Esophagus squamous epithelium (tissue), 5 donors: ENCODE data around the gene IL26. TPM values are rescaled to one million over a fixed set of nuclear protein-coding genes. Genes with fewer than 3 reads are reported as not detected.

Source experiments
- DNase-seq: peaks from one replicate; lab custom pipeline; 2025; lab: John Stamatoyannopoulos, UW
- H3K27ac ChIP-seq, 4 donors: fragments of 200-600 bp; sonication (generic); one replicate each; pipeline ENCODE4 v1.5.1; 2016 to 2019; ENCODE audit warnings: mild to moderate bottlenecking in 1 of 4
- H3K27me3 ChIP-seq, 4 donors: fragments of 200-600 bp; sonication (generic); 1 replicate in 3 of 4; 2 replicates in 1 of 4; pipeline versions ENCODE4 v1.5.1 to v1.6.0; 2017 to 2021; ENCODE audit warnings: antibody characterized with exemption in 1 of 4
- H3K36me3 ChIP-seq, 3 donors: fragments of 200-600 bp; sonication (generic); one replicate each; pipeline ENCODE4 v1.5.1; 2016 to 2019
- H3K4me1 ChIP-seq, 3 donors: fragments of 200-600 bp; sonication (generic); one replicate each; pipeline ENCODE4 v1.5.1; 2017 to 2019
- H3K4me3 ChIP-seq, 4 donors: fragments of 200-600 bp; sonication (generic); 1 replicate in 3 of 4; 2 replicates in 1 of 4; pipeline ENCODE4 v1.5.1; 2016 to 2019; ENCODE audit warnings: mild to moderate bottlenecking in 2 of 4, moderate library complexity in 1 of 4
- H3K9me3 ChIP-seq, 3 donors: fragments of 200-600 bp; sonication (generic); one replicate each; pipeline ENCODE4 v1.5.1; 2016 to 2019
- CTCF ChIP-seq, 6 experiments: fragments of 450-650 bp in 4 of 6; fragments of 200-600 bp in 2 of 6; sonication (generic) in 2 of 6; IDR thresholded peaks; one replicate each; pipeline ENCODE4 v1.5.1; 2016 to 2019; ENCODE audit warnings: antibody characterized with exemption in 6 of 6, mild to moderate bottlenecking in 4 of 6, moderate library complexity in 4 of 6
- POLR2A ChIP-seq, 4 donors: fragments of 450-650 bp; IDR thresholded peaks; one replicate each; pipeline ENCODE4 v1.6.1; 2017; ENCODE audit warnings: antibody characterized with exemption in 4 of 4, mild to moderate bottlenecking in 4 of 4, moderate library complexity in 3 of 4
- WGBS, 2 donors: methylation state at CpG; one replicate each; pipeline ENCODE4 v1.1.5; 2018; 5-methylcytosine and 5-hydroxymethylcytosine counted together
- intact Hi-C: fragments of 100-400 bp; cut with DNase I; formaldehyde crosslinking; loops from one replicate; pipeline ENCODE4 v1.15.0; 2022
- total RNA-seq, 4 donors: library from RNA; depleted of rRNA; stranded (reverse); fragments of >200 nt; gene quantifications; one replicate each; pipeline ENCODE4 v1.1.0, GENCODE V29; 2016
- donor health status: DM: yes; HTN: yes; CAD: no.

The IL26 gene
- total RNA-seq, 4 donors from 2014 or later: 0.38 to 1.3 TPM; not detected in 2

- H3K9me3 ChIP-seq: no peaks in the 10 kb centered on the region
- H3K4me3 ChIP-seq: no peak overlapping the region
- no peak for DNase-seq
- no peak overlapping the region for H3K27ac ChIP-seq
- H3K4me1 ChIP-seq: no peaks in the 10 kb centered on the region
- H3K27me3 ChIP-seq: no peaks in the 10 kb centered on the region
- no peak for TF ChIP-seq CTCF (IDR thresholded peaks at IDR 0.05)
- no peak for TF ChIP-seq POLR2A (IDR thresholded peaks at IDR 0.05)
- intact Hi-C loops: no loop called here
- 77 to 83% methylated on average over 2 of the region's 2 CpGs for WGBS, 2 donors
- no peaks in the 10 kb centered on the region for H3K36me3 ChIP-seq
Observed at GRCh38 chr12:68170726-68171125, 54.9 kb downstream of the IL26 start.

GRCh38 chr12:68169213-68169889 lies 56.3 kb downstream of the IL26 start:
- no peak for DNase-seq
- TF ChIP-seq POLR2A (IDR thresholded peaks at IDR 0.05): no peak
- TF ChIP-seq CTCF (IDR thresholded peaks at IDR 0.05): no peak
- Histone ChIP-seq H3K4me3 (no peak overlapping the region), H3K9me3 (no peaks in the 10 kb centered on the region), H3K27ac (no peak overlapping the region), H3K27me3 (peaks cover 0 to 4% (median 0%) of the 10 kb centered on the region in 4 donors), H3K36me3 (no peaks in the 10 kb centered on the region), H3K4me1 (no peaks in the 10 kb centered on the region)
- intact Hi-C loops: no loop called here
- 78 to 86% methylated on average over 1 of the region's 1 CpG for WGBS, 2 donors

- no peak for TF ChIP-seq POLR2A (IDR thresholded peaks at IDR 0.05)
- no peak for TF ChIP-seq CTCF (IDR thresholded peaks at IDR 0.05)
- Histone ChIP-seq H3K4me3 (no peak overlapping the region), H3K27ac (no peak overlapping the region), H3K27me3 (peaks cover 0 to 9% (median 0%) of the 10 kb centered on the region in 4 donors), H3K36me3 (no peaks in the 10 kb centered on the region), H3K9me3 (no peaks in the 10 kb centered on the region), H3K4me1 (no peaks in the 10 kb centered on the region)
- WGBS, 2 donors: 55 to 60% methylated on average over 5 of the region's 5 CpGs
- DNase-seq: no peak
- intact Hi-C loops: no loop called here
Observed at GRCh38 chr12:68166317-68166831, 59.2 kb downstream of the IL26 start.

- no peak overlapping the region for H3K4me3 ChIP-seq
- 65 to 89% methylated on average over 4 of the region's 4 CpGs for WGBS, 2 donors
- peaks cover 0 to 9% (median 0%) of the 10 kb centered on the region in 4 donors for H3K27me3 ChIP-seq
- TF ChIP-seq CTCF (IDR thresholded peaks at IDR 0.05) (no peak), POLR2A (IDR thresholded peaks at IDR 0.05) (no peak)
- no peaks in the 10 kb centered on the region for H3K36me3 ChIP-seq
- no peak overlapping the region for H3K27ac ChIP-seq
- no peaks in the 10 kb centered on the region for H3K9me3 ChIP-seq
- DNase-seq: no peak
- intact Hi-C loops: no loop called here
- no peaks in the 10 kb centered on the region for H3K4me1 ChIP-seq
Observed at GRCh38 chr12:68163560-68164081, 62.0 kb downstream of the IL26 start.

GRCh38 chr12:68162374-68162773 lies 63.2 kb downstream of the IL26 start:
- no peak for DNase-seq

More at GRCh38 chr12:68162374-68162773, 63.2 kb downstream of the IL26 start:
- Histone ChIP-seq H3K4me3 (no peak overlapping the region), H3K4me1 (peaks cover 0 to under 1% (median 0%) of the 10 kb centered on the region in 3 donors), H3K27me3 (peaks cover 0 to 9% (median 0%) of the 10 kb centered on the region in 4 donors), H3K27ac (no peak overlapping the region), H3K9me3 (no peaks in the 10 kb centered on the region), H3K36me3 (no peaks in the 10 kb centered on the region)
- no peak for TF ChIP-seq CTCF (IDR thresholded peaks at IDR 0.05)
- TF ChIP-seq POLR2A (IDR thresholded peaks at IDR 0.05): no peak
- intact Hi-C loops: no loop called here
- WGBS, 2 donors: 69% methylated on average over 2 of the region's 2 CpGs
